GM15510 (cell line): Measurements from ENCODE around the gene BTBD8.

Source experiments
- POLR2A ChIP-seq: IDR thresholded peaks from 3 replicates; pipeline ENCODE4 v1.6.1; 2011; ENCODE audit warnings: borderline replicate concordance; ENCODE audit not compliant: insufficient read length; ENCODE audit errors: extremely low read depth

The BTBD8 gene

GRCh38 chr1:92079441-92079840, 704 bp upstream of the BTBD8 start:
- TF ChIP-seq POLR2A, result no peak

- TF ChIP-seq POLR2A, result no peak
Observed at GRCh38 chr1:92081031-92081430, 886 bp downstream of the BTBD8 start.

GRCh38 chr1:92084651-92085050, 4.5 kb downstream of the BTBD8 start:
- no peak for TF ChIP-seq POLR2A

- no peak for TF ChIP-seq POLR2A
Observed at GRCh38 chr1:92085727-92086126, 5.6 kb downstream of the BTBD8 start.

- TF ChIP-seq POLR2A, result no peak
Observed at GRCh38 chr1:92087542-92087941, 7.4 kb downstream of the BTBD8 start.

- TF ChIP-seq POLR2A, result no peak
Observed at GRCh38 chr1:92091625-92092024, 11.5 kb downstream of the BTBD8 start.

GRCh38 chr1:92094090-92094489, 13.9 kb downstream of the BTBD8 start:
- no peak for TF ChIP-seq POLR2A

GRCh38 chr1:92094595-92094994, 14.4 kb downstream of the BTBD8 start:
- no peak for TF ChIP-seq POLR2A

GRCh38 chr1:92095874-92096273, 15.7 kb downstream of the BTBD8 start:
- no peak for TF ChIP-seq POLR2A

- no peak for TF ChIP-seq POLR2A
Observed at GRCh38 chr1:92096317-92096716, 16.2 kb downstream of the BTBD8 start.

- TF ChIP-seq POLR2A, result no peak
Observed at GRCh38 chr1:92105546-92106081, 25.5 kb downstream of the BTBD8 start.

- TF ChIP-seq POLR2A, result no peak
Observed at GRCh38 chr1:92108631-92109030, 28.5 kb downstream of the BTBD8 start.

GRCh38 chr1:92117526-92117925, 37.4 kb downstream of the BTBD8 start:
- TF ChIP-seq POLR2A, result no peak

GRCh38 chr1:92118826-92119225, 38.7 kb downstream of the BTBD8 start:
- TF ChIP-seq POLR2A, result no peak

GRCh38 chr1:92123868-92124267, 43.7 kb downstream of the BTBD8 start:
- no peak for TF ChIP-seq POLR2A

GRCh38 chr1:92125204-92125603, 45.1 kb downstream of the BTBD8 start:
- no peak for TF ChIP-seq POLR2A

- TF ChIP-seq POLR2A, result no peak
Observed at GRCh38 chr1:92126088-92126487, 45.9 kb downstream of the BTBD8 start.
